Neural cell (in vitro differentiated cells): ENCODE data around the gene MSANTD2. TPM values are rescaled to one million over a fixed set of nuclear protein-coding genes. Genes with fewer than 3 reads are reported as not detected.

Source experiments
- H2AFZ ChIP-seq: fragments of 200-600, 300-800 bp; sonication (generic), shearing (Covaris generic); 2 replicates; pipeline ENCODE4 v1.6.0; 2014; ENCODE audit warnings: low read depth, mild to moderate bottlenecking, antibody characterized with exemption, low read length, moderate library complexity
- H3F3A ChIP-seq: fragments of 200-600 bp; shearing (Covaris generic); 2 replicates; pipeline ENCODE4 v1.6.1; 2016; ENCODE audit warnings: mild to moderate bottlenecking, moderate library complexity, mixed read lengths, antibody characterized with exemption, low read length; ENCODE audit not compliant: insufficient read depth, poor library complexity, severe bottlenecking
- H3K27ac ChIP-seq: fragments of 200-600, 300-800 bp; sonication (generic), shearing (Covaris generic); 2 replicates; pipeline ENCODE4 v1.5.1; 2014; ENCODE audit warnings: mild to moderate bottlenecking, low read length, moderate library complexity
- H3K27me3 ChIP-seq: fragments of 300-800, 200-600 bp; sonication (generic), shearing (Covaris generic); 2 replicates; pipeline ENCODE4 v1.6.0; 2014; ENCODE audit warnings: mild to moderate bottlenecking, low read depth, low read length, moderate library complexity; ENCODE audit not compliant: insufficient read depth
- H3K36me3 ChIP-seq: fragments of 300-800, 200-600 bp; sonication (generic), shearing (Covaris generic); 2 replicates; pipeline ENCODE4 v1.5.1; 2014; ENCODE audit warnings: mild to moderate bottlenecking, antibody characterized with exemption, low read length, moderate library complexity; ENCODE audit not compliant: insufficient read depth
- H3K4me2 ChIP-seq: fragments of 300-800, 200-600 bp; sonication (generic), shearing (Covaris generic); 2 replicates; pipeline ENCODE4 v1.6.0; 2014; ENCODE audit warnings: mild to moderate bottlenecking, low read length
- H3K4me3 ChIP-seq: fragments of 300-800, 200-600 bp; sonication (generic), shearing (Covaris generic); 2 replicates; pipeline ENCODE4 v1.5.1; 2014; ENCODE audit warnings: mild to moderate bottlenecking, low read length, moderate library complexity
- H3K79me2 ChIP-seq: fragments of 200-600 bp; shearing (Covaris generic); replicated peaks from 2 replicates; pipeline ENCODE4 v1.6.0; 2014; ENCODE audit warnings: mild to moderate bottlenecking, low read length, moderate library complexity; ENCODE audit not compliant: insufficient read depth
- H3K9ac ChIP-seq: fragments of 300-800, 200-600 bp; sonication (generic), shearing (Covaris generic); 2 replicates; pipeline ENCODE4 v1.6.1; 2016; ENCODE audit warnings: mild to moderate bottlenecking, low read length, mixed read lengths
- H3K9me2 ChIP-seq: fragments of 200-600 bp; shearing (Covaris generic); 2 replicates; pipeline ENCODE4 v1.6.1; 2016; ENCODE audit warnings: mild to moderate bottlenecking, low read length, mixed read lengths; ENCODE audit not compliant: insufficient read depth
- H3K9me3 ChIP-seq: fragments of 200-600, 300-800 bp; sonication (generic), shearing (Covaris generic); 2 replicates; pipeline ENCODE4 v1.6.1; 2016; ENCODE audit warnings: mild to moderate bottlenecking, mixed run types, low read length, moderate library complexity, mixed read lengths
- H4K20me1 ChIP-seq: fragments of 200-600 bp; shearing (Covaris generic); 2 replicates; pipeline ENCODE4 v1.6.1; 2016; ENCODE audit warnings: mild to moderate bottlenecking, mixed run types; ENCODE audit not compliant: insufficient read depth
- EP300 ChIP-seq: fragments of 450-650 bp; conservative IDR thresholded peaks from 2 replicates; pipeline ENCODE4 v1.6.1; 2014; ENCODE audit warnings: antibody characterized with exemption, mild to moderate bottlenecking, moderate library complexity; ENCODE audit not compliant: poor library complexity, severe bottlenecking
- EZH2 ChIP-seq: fragments of 200-600, 300-800 bp; shearing (Covaris generic), sonication (generic); IDR thresholded peaks from 2 replicates; pipeline ENCODE4 v1.6.1; 2014; ENCODE audit warnings: antibody characterized with exemption, low read length, borderline replicate concordance, mild to moderate bottlenecking; ENCODE audit not compliant: insufficient read depth, poor library complexity, severe bottlenecking
- MXI1 ChIP-seq: fragments of 450-650 bp; conservative IDR thresholded peaks from 2 replicates; pipeline ENCODE4 v1.6.1; 2014; ENCODE audit warnings: antibody characterized with exemption, mild to moderate bottlenecking; ENCODE audit not compliant: poor library complexity, severe bottlenecking
- POLR2AphosphoS5 ChIP-seq: IDR thresholded peaks from 2 replicates; pipeline ENCODE4 v1.6.1; 2012
- RAD21 ChIP-seq: fragments of 450-650 bp; conservative IDR thresholded peaks from 2 replicates; pipeline ENCODE4 v1.6.1; 2014; ENCODE audit warnings: antibody characterized with exemption, mild to moderate bottlenecking, moderate library complexity
- SMC3 ChIP-seq: fragments of 450-650 bp; conservative IDR thresholded peaks from 2 replicates; pipeline ENCODE4 v1.6.1; 2014; ENCODE audit warnings: antibody characterized with exemption, mild to moderate bottlenecking, moderate library complexity; ENCODE audit not compliant: poor library complexity
- TAF1 ChIP-seq: IDR thresholded peaks from 2 replicates; pipeline ENCODE4 v1.6.1; 2012; ENCODE audit warnings: low read depth
- polyA plus RNA-seq: library from polyadenylated mRNA; depleted of rRNA; stranded (reverse); fragments of >200 nt; gene quantifications from 2 replicates; pipeline ENCODE4 v1.2.3, GENCODE V29; 2014
- TF ChIP-seq, protein P1 (sequence below): fragments of 450-650 bp; IDR thresholded peaks from 2 replicates; pipeline ENCODE4 v1.5.1; 2014; ENCODE audit warnings: antibody characterized with exemption, mild to moderate bottlenecking, moderate library complexity; ENCODE audit not compliant: poor library complexity, severe bottlenecking
- TF ChIP-seq, protein P2 (sequence below): IDR thresholded peaks from 2 replicates; pipeline ENCODE4 v1.6.1; 2012; ENCODE audit warnings: borderline replicate concordance

The MSANTD2 gene
- polyA plus RNA-seq, 1 donor from 2014 or later: 45.3 TPM

DNA sequence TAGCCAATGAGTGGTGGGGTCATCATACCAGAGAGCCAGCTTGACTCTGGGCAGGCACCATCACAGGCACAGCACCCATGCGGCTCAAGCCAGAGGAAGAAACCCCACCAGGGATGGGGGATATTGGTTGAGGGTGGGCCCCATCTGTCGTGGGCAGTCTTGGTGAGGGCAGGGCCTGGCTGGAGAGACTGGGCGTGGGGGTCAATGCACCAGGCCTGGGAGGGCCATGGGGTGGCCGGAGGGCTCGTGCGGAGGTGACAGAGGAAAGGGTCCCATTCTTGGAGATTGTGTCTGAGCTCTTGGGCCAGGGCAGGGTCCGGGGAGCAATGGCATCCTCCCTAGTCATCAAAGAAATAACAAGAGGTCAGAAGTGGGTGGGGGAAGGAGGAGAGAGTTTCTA lies 46.6 kb downstream of the MSANTD2 start:
- peaks cover 97% of the 10 kb centered on the region for H3K27me3 ChIP-seq

DNA sequence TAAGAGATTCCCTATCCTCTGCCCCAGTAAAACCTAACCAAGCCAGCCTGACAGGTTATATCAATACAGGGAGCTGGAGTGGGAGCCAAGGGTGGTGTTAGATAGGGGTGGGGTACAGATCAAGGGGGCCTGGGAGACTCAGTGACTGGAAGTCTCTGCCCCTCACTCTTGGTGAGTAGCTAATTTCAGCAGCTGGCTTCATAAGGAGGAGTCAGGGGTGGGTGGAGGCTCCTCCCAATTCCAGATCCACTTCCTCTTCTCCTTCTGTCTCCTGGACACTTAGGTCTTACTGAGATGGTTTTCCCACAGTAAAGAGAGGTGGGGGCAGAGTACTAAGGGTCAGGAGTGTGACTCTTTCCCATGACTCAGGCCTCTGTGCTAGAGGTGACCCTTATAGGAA lies 47.0 kb downstream of the MSANTD2 start:
- TF ChIP-seq SMC3: no peak
- TF ChIP-seq TAF1: no peak
- TF ChIP-seq, protein P1, sequence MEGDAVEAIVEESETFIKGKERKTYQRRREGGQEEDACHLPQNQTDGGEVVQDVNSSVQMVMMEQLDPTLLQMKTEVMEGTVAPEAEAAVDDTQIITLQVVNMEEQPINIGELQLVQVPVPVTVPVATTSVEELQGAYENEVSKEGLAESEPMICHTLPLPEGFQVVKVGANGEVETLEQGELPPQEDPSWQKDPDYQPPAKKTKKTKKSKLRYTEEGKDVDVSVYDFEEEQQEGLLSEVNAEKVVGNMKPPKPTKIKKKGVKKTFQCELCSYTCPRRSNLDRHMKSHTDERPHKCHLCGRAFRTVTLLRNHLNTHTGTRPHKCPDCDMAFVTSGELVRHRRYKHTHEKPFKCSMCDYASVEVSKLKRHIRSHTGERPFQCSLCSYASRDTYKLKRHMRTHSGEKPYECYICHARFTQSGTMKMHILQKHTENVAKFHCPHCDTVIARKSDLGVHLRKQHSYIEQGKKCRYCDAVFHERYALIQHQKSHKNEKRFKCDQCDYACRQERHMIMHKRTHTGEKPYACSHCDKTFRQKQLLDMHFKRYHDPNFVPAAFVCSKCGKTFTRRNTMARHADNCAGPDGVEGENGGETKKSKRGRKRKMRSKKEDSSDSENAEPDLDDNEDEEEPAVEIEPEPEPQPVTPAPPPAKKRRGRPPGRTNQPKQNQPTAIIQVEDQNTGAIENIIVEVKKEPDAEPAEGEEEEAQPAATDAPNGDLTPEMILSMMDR: no peak
- TF ChIP-seq EP300: no peak
- TF ChIP-seq EZH2: no peak
- TF ChIP-seq, protein P2, sequence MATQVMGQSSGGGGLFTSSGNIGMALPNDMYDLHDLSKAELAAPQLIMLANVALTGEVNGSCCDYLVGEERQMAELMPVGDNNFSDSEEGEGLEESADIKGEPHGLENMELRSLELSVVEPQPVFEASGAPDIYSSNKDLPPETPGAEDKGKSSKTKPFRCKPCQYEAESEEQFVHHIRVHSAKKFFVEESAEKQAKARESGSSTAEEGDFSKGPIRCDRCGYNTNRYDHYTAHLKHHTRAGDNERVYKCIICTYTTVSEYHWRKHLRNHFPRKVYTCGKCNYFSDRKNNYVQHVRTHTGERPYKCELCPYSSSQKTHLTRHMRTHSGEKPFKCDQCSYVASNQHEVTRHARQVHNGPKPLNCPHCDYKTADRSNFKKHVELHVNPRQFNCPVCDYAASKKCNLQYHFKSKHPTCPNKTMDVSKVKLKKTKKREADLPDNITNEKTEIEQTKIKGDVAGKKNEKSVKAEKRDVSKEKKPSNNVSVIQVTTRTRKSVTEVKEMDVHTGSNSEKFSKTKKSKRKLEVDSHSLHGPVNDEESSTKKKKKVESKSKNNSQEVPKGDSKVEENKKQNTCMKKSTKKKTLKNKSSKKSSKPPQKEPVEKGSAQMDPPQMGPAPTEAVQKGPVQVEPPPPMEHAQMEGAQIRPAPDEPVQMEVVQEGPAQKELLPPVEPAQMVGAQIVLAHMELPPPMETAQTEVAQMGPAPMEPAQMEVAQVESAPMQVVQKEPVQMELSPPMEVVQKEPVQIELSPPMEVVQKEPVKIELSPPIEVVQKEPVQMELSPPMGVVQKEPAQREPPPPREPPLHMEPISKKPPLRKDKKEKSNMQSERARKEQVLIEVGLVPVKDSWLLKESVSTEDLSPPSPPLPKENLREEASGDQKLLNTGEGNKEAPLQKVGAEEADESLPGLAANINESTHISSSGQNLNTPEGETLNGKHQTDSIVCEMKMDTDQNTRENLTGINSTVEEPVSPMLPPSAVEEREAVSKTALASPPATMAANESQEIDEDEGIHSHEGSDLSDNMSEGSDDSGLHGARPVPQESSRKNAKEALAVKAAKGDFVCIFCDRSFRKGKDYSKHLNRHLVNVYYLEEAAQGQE: no peak
- no peak for TF ChIP-seq RAD21
- TF ChIP-seq POLR2AphosphoS5: no peak
- TF ChIP-seq MXI1: no peak
- H3K4me3 ChIP-seq: no peak overlapping the region
- no peaks in the 10 kb centered on the region for H3K9me2 ChIP-seq
- H2AFZ ChIP-seq: no peak overlapping the region
- no peaks in the 10 kb centered on the region for H3K36me3 ChIP-seq
- H4K20me1 ChIP-seq: no peaks in the 10 kb centered on the region
- peaks cover 97% of the 10 kb centered on the region for H3K27me3 ChIP-seq
- no peak overlapping the region for H3K4me2 ChIP-seq
- H3K79me2 ChIP-seq: no peaks in the 10 kb centered on the region
- H3K27ac ChIP-seq: no peak overlapping the region
- no peaks in the 10 kb centered on the region for H3K9me3 ChIP-seq
- H3K9ac ChIP-seq: no peak overlapping the region
- H3F3A ChIP-seq: no peaks in the 10 kb centered on the region

More for the DNA sequence above, 46.6 kb downstream of the MSANTD2 start:
- no peaks in the 10 kb centered on the region for H4K20me1 ChIP-seq
- no peak overlapping the region for H3K4me3 ChIP-seq
- H3K9me3 ChIP-seq: no peaks in the 10 kb centered on the region
- H3K9me2 ChIP-seq: no peaks in the 10 kb centered on the region
- H2AFZ ChIP-seq: no peak overlapping the region
- H3K79me2 ChIP-seq: no peaks in the 10 kb centered on the region
- no peaks in the 10 kb centered on the region for H3F3A ChIP-seq
- H3K9ac ChIP-seq: no peak overlapping the region
- H3K27ac ChIP-seq: no peak overlapping the region
- no peak for TF ChIP-seq MXI1
- TF ChIP-seq, protein P2: no peak
- no peak for TF ChIP-seq EZH2
- no peak for TF ChIP-seq EP300
- no peak for TF ChIP-seq RAD21
- no peak for TF ChIP-seq TAF1
- no peak for TF ChIP-seq POLR2AphosphoS5
- TF ChIP-seq, protein P1: no peak
- TF ChIP-seq SMC3: no peak
- no peaks in the 10 kb centered on the region for H3K36me3 ChIP-seq
- no peak overlapping the region for H3K4me2 ChIP-seq
